ENCODE data around the gene NCK2.

- no peak for TF ChIP-seq POLR2A (IDR thresholded peaks at IDR 0.05)
- no peak for TF ChIP-seq CTCF (IDR thresholded peaks at IDR 0.05)
Observed at GRCh38 chr2:105857076-105857740, 112.5 kb downstream of the NCK2 start.

All from thyroid gland (tissue), 4 donors.